SH-SY5Y (cell line): ENCODE results near the gene CPED1.

Experiments
- GATA2 ChIP-seq: IDR thresholded peaks from 2 replicates; pipeline ENCODE4 v1.6.1; 2011; ENCODE audit warnings: mild to moderate bottlenecking, low read depth, low read length
- GATA3 ChIP-seq: IDR thresholded peaks from 2 replicates; pipeline ENCODE4 v1.6.1; 2011; ENCODE audit warnings: low read depth, mild to moderate bottlenecking, low read length, moderate library complexity

CPED1 gene

DNA sequence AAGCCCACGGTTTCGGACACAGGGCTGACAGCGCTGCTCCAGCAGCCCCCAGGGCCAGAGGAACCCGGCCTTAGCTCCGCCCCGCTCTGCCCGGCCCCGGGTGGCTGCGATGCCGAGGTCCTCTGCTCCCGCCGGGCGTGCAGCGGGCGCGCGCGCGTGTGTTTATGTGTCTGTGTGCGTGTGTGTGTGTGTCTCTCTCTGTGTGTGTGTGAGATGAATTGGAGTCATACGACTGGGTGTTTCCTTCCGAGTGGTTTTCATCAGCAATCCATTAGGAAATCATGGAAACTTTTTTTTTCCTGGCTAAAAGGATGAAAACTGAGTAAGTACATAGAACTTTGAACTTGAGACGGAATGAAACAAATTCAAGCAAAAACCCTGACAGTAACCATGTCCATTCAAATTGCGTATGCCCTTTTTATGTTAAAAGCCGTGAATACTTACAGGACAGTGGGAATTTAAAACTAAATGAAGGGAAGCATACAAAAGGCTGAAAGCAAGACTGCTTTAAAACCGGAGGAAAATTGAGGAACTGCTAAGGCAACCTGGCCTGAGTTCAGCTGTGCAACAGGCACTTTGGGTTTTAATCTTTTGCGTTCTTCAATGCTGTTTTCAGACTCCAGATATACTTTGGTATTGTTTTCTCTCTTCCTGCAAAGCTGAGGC is at the start of gene CPED1:
Gene CPED1, plus strand, starts transcription at position 121 of the 666 bp plus-strand sequence. CDS start 911 bp downstream, outside the sequence.
- no peak for TF ChIP-seq GATA3
- TF ChIP-seq GATA2 = no peak

- TF ChIP-seq GATA2 (no peak), GATA3 (no peak)
These were observed 49.2 kb upstream of the CPED1 start for GRCh38 chr7:120939345-120939744.

DNA sequence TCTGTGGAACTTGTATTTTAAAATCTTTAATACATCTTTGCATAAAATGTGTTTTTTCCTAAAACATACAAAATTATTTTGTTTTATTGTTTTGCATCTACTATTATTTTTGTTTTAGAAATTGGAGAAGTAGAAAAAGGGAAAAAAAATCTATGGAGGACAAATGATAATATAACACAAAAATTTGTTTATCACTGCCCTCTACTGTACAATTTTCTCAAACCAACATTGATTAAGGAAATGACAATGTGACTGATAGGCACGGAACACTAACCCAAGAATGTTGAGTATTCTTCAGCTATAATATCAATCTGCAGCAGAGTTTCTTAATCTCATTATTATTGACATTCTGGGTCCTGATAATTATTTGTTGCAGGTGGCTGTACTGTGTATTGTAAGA is 47.4 kb upstream of the CPED1 start:
- TF ChIP-seq GATA2 (no peak), GATA3 (no peak)

- no peak for TF ChIP-seq GATA3
These were observed 46.7 kb upstream of the CPED1 start for GRCh38 chr7:120941856-120942255.

DNA sequence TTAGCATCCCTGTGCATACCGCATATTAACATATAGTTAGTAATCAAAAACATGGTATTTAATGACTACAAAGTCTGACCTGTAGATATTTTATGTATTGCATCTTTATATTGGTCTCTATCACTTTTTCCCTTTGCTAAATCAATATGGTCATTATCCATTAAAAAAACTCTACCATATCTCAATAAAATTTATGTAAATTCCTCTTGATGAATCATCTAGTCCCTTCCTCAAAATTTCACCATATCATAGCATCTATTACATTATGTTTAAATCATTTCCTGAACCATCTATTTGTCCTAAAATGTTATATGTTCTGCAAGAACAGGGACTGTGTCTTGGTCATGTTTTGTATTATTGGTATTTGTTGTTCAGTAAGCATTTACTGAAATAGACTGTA is 45.6 kb upstream of the CPED1 start:
- TF ChIP-seq GATA2 = no peak
- TF ChIP-seq GATA3 = no peak

DNA sequence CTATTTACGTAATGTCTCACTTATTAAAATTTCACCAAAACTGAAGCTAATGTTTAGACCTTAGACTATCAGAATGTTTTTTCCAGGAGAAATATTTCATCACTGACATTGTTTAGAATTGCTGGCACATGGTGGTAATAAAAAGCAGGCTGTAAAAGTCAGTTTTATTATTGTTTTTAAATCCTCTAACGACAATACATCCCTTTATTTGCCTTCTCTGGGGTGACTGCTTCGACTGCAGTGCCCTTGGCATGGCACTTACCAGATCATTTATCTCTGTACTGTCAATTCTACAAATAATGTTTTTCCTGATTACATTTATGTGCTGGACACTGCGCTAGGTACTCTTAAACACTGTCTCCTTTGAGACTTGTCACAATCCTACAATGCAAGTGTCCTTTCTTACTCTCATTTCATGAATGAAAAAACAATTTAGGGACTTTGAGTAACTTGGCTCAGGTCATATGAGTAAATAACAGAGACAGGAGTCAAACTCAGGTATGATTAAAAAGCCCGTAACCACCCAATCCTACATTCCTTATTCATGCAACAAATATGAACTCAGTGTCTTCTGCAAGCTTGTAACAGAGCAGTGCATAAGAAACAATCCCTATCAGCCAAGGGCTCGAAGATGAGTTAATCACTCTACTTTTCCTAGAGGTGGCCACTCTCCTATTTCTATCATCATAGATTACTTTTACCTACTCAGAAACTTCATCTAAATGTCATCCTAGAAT is 43.5 kb upstream of the CPED1 start:
- TF ChIP-seq GATA3 (no peak), GATA2 (no peak)

- TF ChIP-seq GATA3 (no peak), GATA2 (no peak)
These were observed 40.5 kb upstream of the CPED1 start for GRCh38 chr7:120947980-120948379.

- TF ChIP-seq GATA3 = no peak
- TF ChIP-seq GATA2 = no peak
These were observed 39.1 kb upstream of the CPED1 start for GRCh38 chr7:120949393-120949911.

GRCh38 chr7:120949998-120950538 is 38.4 kb upstream of the CPED1 start:
- TF ChIP-seq GATA3 (no peak), GATA2 (no peak)

DNA sequence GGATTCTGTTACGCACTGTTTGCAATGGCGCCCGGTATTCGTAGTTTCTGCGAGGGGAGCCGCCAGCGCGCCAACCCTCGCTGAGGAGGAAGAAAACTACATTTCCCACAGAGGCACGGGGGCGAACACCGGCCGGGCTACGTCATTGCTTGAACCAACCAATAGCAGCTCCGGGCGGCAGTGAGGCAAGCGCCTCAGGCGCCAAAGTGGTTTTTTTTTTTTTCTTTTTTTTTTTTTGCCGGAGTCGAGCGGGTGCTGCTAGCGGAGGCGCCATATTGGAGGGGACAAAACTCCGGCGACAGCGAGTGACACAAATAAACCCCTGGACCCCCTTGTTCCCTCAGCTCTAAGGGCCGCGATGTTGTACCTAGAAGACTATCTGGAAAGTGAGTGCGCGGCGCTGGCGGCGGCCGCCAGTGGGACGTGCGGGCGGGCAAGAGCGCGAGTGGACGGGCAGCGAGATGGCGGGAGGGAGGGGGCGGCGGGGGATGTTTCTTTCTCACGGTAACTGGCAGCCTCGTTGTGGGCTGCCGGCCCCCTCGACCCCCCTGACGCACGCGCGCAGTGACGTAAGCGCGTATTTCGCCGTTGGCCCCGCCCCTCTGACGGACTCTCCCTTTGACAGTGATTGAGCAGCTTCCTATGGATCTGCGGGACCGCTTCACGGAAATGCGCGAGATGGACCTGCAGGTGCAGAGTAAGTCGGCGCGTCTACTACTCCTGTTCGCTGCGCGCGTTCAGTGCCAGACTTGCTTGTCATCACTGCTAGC is 37.8 kb upstream of the CPED1 start, which contains the start of gene ING3:
Gene ING3, plus strand, starts transcription at position 239 of the 770 bp plus-strand sequence. Its CDS starts 120 bp downstream, at position 359.
- TF ChIP-seq GATA2 (no peak), GATA3 (no peak)

DNA sequence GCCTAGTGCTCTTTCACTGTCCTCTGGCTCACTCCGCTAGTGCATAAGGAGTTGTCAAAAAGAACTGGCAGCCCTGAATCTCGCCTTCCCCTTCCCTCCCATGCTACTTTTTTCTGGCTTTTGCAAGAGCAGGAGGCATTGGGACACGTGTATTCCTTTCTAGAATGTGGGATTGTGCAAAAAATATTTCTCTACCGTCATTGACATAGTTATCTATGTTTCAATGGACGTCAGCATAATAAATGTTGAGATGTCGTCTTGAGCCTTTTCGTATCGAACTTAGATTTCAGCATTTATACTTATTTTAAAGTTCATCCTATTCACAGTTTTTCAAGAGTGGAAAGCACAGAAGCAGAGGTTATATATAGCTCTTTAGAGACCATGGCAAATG is 37.2 kb upstream of the CPED1 start:
- TF ChIP-seq GATA2 (no peak), GATA3 (no peak)

DNA sequence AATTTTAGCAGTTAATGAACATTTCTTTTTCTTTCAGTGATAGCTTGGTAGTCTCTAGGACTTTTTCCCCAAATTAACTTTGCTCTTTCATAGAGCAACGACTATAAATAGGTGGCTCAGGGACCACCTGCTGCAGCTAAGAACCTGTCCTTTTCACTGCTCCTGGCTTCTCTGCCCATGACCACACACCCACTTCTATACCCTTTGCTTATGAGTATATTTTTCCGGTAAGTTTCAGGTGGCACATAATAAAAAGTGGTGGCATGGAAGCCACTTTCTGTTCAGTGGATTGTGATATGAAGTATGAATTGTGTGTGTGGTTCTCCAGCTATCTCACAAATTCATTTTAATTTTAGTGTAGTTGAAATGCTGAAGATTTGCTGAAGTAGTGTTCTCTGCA is 36.7 kb upstream of the CPED1 start:
- TF ChIP-seq GATA2 (no peak), GATA3 (no peak)

DNA sequence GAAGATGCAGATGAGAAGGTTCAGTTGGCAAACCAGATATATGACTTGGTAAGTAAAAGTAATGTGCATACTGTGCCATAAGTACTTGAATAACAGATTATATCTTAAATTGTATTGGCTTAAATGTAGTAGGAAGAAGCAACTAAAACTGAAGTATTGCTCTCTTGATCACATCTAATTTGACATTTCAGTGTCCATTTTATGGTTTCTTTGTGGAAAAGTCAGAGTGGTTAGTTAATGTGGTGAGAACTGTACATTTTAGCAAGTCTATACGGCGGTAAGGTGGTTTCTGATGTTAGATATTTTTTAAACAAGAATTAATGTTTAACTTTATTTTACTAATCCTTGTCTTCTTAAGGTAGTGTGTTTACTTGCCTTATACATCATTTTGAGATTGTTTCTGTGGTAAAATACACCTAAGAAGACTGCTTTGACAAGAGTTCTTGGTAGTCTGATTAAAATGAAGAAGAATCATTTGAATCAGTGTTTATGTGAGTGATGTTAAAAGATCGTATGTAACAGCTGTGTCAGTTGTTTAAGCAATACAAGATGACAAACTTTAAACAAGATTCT is 32.8 kb upstream of the CPED1 start:
- TF ChIP-seq GATA2 (no peak), GATA3 (no peak)
